Caki2 (cell line): ENCODE data around the gene OR52N4. TPM values are rescaled to one million over a fixed set of nuclear protein-coding genes. Genes with fewer than 3 reads are reported as not detected.

Experiments
- DNase-seq: peaks from one replicate; pipeline ENCODE4 v3.0.0-alpha.2; 2015; ENCODE audit warnings: low read depth
- in situ Hi-C: cut with HindIII; loops from 2 replicates; pipeline ENCODE4 v1.10.0; 2016; ENCODE audit warnings: low sequenced_read_pairs, low pct_unique_long_range_greater_than_20kb, mixed read lengths
- total RNA-seq: library from RNA; depleted of rRNA; stranded (reverse); fragments of >200 nt; shearing (Covaris generic); gene quantifications from 2 replicates; pipeline ENCODE4 v1.2.3, GENCODE V29; 2014; ENCODE audit warnings: low replicate concordance; rRNA removed

OR52N4 gene
- total RNA-seq, 1 experiment from 2014 or later, result not detected

DNA sequence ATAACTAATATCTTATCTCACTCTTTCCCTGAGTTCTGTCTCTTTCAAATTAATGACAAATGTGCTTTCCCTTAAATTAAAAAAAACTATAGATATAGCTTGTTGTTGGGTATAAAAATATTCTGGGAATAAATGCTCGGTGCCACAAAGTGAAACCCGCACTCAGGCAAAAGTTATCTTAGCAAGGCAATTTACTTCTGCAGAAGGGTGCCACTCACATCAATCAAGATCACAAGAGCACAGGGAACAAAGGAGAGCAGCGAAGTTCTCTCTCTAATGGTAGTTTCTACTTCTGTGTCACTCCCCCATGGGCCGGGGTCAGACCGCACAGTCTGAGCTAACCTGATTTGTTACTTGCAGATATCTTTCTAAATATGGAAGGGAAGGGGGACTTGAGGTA lies 49.9 kb downstream of the OR52N4 start:
- no peak for DNase-seq
- in situ Hi-C loops, result no loop called here

Other genes starting within 250 kb of the OR52N4 start
- gene UBQLN3, start 244.3 kb upstream of the OR52N4 start, total RNA-seq, result not detected in 2 replicates
- gene UBQLNL, start 237.5 kb upstream of the OR52N4 start, total RNA-seq, result 0.14 TPM in 1 of 2 replicates, not detected in the other
- not detected in 2 replicates for gene OR52H1, start 205.7 kb upstream of the OR52N4 start, total RNA-seq
- gene OR52B6, start 173.4 kb upstream of the OR52N4 start, total RNA-seq, result not detected in 2 replicates
- gene TRIM6, start 157.6 kb upstream of the OR52N4 start, total RNA-seq, result 11.1 and 12.0 TPM in 2 replicates
- gene TRIM34, start 129.2 kb upstream of the OR52N4 start, total RNA-seq, result 8.1 and 15.3 TPM in 2 replicates
- 7.4 and 9.5 TPM in 2 replicates for gene TRIM5, start 69.2 kb upstream of the OR52N4 start, total RNA-seq
- gene TRIM22, start 64.5 kb upstream of the OR52N4 start, total RNA-seq, result 7.4 TPM in 1 of 2 replicates, not detected in the other
- gene OR56B1, start 17.8 kb upstream of the OR52N4 start, total RNA-seq, result not detected in 2 replicates
- not detected in 2 replicates for gene OR52N5, start 29.1 kb downstream of the OR52N4 start, total RNA-seq
- not detected in 2 replicates for gene OR52N1, start 37.0 kb downstream of the OR52N4 start, total RNA-seq
- gene OR52N2, start 54.7 kb downstream of the OR52N4 start, total RNA-seq, result not detected in 2 replicates
- not detected in 2 replicates for gene OR52E6, start 87.7 kb downstream of the OR52N4 start, total RNA-seq
- not detected in 2 replicates for gene OR52E8, start 103.4 kb downstream of the OR52N4 start, total RNA-seq
- not detected in 2 replicates for gene OR52E4, start 126.4 kb downstream of the OR52N4 start, total RNA-seq
- not detected in 2 replicates for gene OR52E5, start 139.0 kb downstream of the OR52N4 start, total RNA-seq
- gene OR56A3, start 188.0 kb downstream of the OR52N4 start, total RNA-seq, result not detected in 2 replicates
- not detected in 2 replicates for gene OR56A5, start 214.3 kb downstream of the OR52N4 start, total RNA-seq
- not detected in 2 replicates for gene OR52L1, start 232.7 kb downstream of the OR52N4 start, total RNA-seq